ENCODE data around the gene COL11A1. TPM values are rescaled to one million over a fixed set of nuclear protein-coding genes. Genes with fewer than 3 reads are reported as not detected.

Gene COL11A1
- polyA plus RNA-seq, 1 donor from 2014 or later: 4.6 TPM

- H3K27me3 ChIP-seq (ENCODE audit: insufficient read depth, low read depth, low read length): no peaks in the 10 kb centered on the region
- no peaks in the 10 kb centered on the region for H3K9me2 ChIP-seq (ENCODE audit: insufficient read depth, low read length)
- H3K4me2 ChIP-seq (ENCODE audit: low read length): no peak overlapping the region
- H3K4me3 ChIP-seq (ENCODE audit: low read length): no peak overlapping the region
- no peak overlapping the region for H3K9ac ChIP-seq (ENCODE audit: low read length)
- no peak overlapping the region for H2AFZ ChIP-seq (ENCODE audit: low read depth, low read length)
- H4K20me1 ChIP-seq (ENCODE audit: insufficient read depth): no peaks in the 10 kb centered on the region
- H3K36me3 ChIP-seq (ENCODE audit: insufficient read depth, low read length): no peaks in the 10 kb centered on the region
- no peaks in the 10 kb centered on the region for H3K79me2 ChIP-seq (replicated peaks; ENCODE audit: insufficient read depth, low read length)
- no peaks in the 10 kb centered on the region for H3K9me3 ChIP-seq (ENCODE audit: low read length)
- no peak overlapping the region for H3K27ac ChIP-seq (ENCODE audit: low read length)
- TF ChIP-seq CTCF (IDR thresholded peaks at IDR 0.05; ENCODE audit: poor library complexity, severe bottlenecking): no peak
- TF ChIP-seq REST (IDR thresholded peaks at IDR 0.05; ENCODE audit: borderline replicate concordance): no peak
- no peak for TF ChIP-seq RAD21 (conservative IDR thresholded peaks at IDR 0.05)
- H3F3A ChIP-seq (ENCODE audit: insufficient read depth, low read length, poor library complexity, severe bottlenecking): no peaks in the 10 kb centered on the region
Observed at GRCh38 chr1:103122983-103123720, 14.8 kb upstream of the COL11A1 start.

- H3K9ac ChIP-seq (ENCODE audit: low read length): no peak overlapping the region
- H3K4me3 ChIP-seq (ENCODE audit: low read length): no peak overlapping the region
- H2AFZ ChIP-seq (ENCODE audit: low read depth, low read length): no peak overlapping the region
- no peaks in the 10 kb centered on the region for H3K9me2 ChIP-seq (ENCODE audit: insufficient read depth, low read length)
- no peaks in the 10 kb centered on the region for H3K36me3 ChIP-seq (ENCODE audit: insufficient read depth, low read length)
- H3K27ac ChIP-seq (ENCODE audit: low read length): no peak overlapping the region
- no peaks in the 10 kb centered on the region for H3K27me3 ChIP-seq (ENCODE audit: insufficient read depth, low read depth, low read length)
- H3F3A ChIP-seq (ENCODE audit: insufficient read depth, low read length, poor library complexity, severe bottlenecking): no peaks in the 10 kb centered on the region
- no peaks in the 10 kb centered on the region for H3K79me2 ChIP-seq (replicated peaks; ENCODE audit: insufficient read depth, low read length)
- no peak overlapping the region for H3K4me2 ChIP-seq (ENCODE audit: low read length)
- TF ChIP-seq TAF1 (IDR thresholded peaks at IDR 0.05; ENCODE audit: low read depth) (no peak), RAD21 (conservative IDR thresholded peaks at IDR 0.05) (no peak), REST (IDR thresholded peaks at IDR 0.05; ENCODE audit: borderline replicate concordance) (no peak), EZH2 (IDR thresholded peaks at IDR 0.05; ENCODE audit: borderline replicate concordance, insufficient read depth, low read length, poor library complexity, severe bottlenecking) (no peak), SMC3 (conservative IDR thresholded peaks at IDR 0.05; ENCODE audit: poor library complexity) (no peak), MXI1 (conservative IDR thresholded peaks at IDR 0.05; ENCODE audit: poor library complexity, severe bottlenecking) (no peak), POLR2AphosphoS5 (IDR thresholded peaks at IDR 0.05) (no peak), EP300 (conservative IDR thresholded peaks at IDR 0.05; ENCODE audit: poor library complexity, severe bottlenecking) (no peak), CTCF (IDR thresholded peaks at IDR 0.05; ENCODE audit: poor library complexity, severe bottlenecking) (no peak)
- no peaks in the 10 kb centered on the region for H4K20me1 ChIP-seq (ENCODE audit: insufficient read depth)
- H3K9me3 ChIP-seq (ENCODE audit: low read length): no peaks in the 10 kb centered on the region
Observed at GRCh38 chr1:103120981-103121380, 12.7 kb upstream of the COL11A1 start.

Measured in neural cell (in vitro differentiated cells).